NOMO-1 treated with DMSO at 0.1 percent for 48 hours (cell line): ENCODE measurements around the gene DPP8.
"Not testable (repeated sequence)": the region's sequence is repeated elsewhere in the genome, so short reads cannot be mapped to it uniquely, and the experiment has no call there.

ENCODE experiments used
- DNase-seq: peaks from one replicate; lab custom pipeline; 2025; ENCODE audit not compliant: unreplicated experiment; lab: John Stamatoyannopoulos, UW

Gene DPP8

DNA sequence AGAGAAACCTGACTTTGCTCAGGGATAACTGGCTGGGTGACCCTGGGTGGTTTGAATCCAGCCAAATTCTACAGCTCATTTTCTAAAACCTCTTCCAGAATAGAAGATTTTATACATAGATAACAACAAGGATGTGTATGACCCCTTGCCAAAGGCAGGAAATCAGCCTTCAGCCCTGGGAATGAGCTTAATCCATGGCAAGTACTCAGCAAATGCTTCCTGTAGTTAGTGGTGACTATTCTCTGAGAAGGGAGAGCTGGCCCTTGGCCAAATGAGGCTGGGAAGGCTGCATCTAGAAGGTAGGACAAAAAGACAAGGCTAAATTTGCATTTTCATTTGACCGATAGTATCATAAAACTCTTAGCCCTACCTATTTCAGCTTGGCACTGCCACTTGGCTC lies 8.1 kb upstream of the DPP8 start:
- DNase-seq: no peak

DNA sequence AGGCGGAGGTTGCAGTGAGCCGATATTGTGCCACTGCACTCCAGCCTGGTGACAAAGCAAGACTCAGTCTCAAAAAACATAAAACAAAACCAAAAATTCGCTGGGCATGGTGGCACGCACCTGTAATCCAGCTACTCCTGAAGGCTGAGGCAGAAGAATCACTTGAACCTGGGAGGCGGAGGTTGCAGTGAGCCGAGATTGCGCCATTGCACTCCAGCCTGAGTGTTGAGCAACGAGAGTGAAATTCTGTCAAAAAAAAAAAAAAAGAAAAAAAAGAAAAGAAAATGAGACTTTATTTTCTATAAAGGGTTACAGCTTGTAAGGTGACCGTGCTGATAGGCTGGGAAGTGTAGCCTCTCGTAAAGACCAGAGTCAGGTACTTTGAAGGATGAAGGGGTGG lies 6.7 kb upstream of the DPP8 start:
- no peak for DNase-seq

DNA sequence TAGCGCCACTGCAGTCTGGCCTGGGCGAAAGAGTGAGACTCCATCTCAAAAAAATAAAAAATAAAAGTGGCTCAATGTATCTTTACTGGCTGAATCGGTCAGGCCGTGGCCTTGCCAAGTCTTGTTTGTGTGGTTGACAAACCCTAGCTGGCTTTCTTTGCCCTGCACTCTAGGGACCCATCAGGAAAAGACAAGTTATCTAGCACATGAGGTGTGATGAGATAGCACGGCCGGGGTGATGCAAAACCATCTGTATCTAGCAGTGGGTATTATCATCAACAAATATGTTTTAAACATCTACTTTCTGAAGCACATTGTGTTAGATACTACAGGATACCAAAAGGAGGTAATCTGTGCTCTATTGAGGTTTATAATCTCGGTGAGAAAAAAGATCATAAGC lies 3.9 kb upstream of the DPP8 start:
- no peak for DNase-seq

DNA sequence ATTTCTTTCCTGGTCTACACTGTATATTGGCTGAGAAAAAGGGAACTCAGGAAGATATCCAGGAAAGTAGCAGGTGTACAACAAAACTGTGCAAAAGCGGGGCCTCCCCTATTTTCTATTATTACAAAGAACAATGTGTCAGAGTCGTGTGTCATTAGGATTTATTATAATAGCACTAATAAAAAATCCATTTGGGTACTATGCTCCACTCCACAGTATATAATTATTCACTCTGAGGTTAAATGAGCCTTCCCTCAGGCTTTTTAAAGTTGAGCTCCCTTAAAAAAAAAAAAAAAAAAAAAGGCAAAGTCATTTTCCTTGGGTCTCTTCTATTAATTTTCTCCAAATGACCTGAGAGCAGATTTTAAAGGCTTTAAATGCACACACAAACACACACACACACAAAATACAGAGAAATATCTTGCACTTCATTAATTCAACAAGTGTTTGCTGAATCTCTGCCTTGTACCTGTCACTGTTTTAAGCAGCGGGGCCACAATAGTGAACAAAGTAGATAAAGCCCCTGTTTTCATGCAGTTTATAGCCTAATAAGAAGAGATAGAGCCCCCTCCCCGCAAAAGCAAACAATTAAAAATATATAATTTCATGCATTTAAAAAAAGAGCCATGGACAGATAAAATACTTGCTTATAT lies 1.3 kb upstream of the DPP8 start:
- DNase-seq: no peak

DNA sequence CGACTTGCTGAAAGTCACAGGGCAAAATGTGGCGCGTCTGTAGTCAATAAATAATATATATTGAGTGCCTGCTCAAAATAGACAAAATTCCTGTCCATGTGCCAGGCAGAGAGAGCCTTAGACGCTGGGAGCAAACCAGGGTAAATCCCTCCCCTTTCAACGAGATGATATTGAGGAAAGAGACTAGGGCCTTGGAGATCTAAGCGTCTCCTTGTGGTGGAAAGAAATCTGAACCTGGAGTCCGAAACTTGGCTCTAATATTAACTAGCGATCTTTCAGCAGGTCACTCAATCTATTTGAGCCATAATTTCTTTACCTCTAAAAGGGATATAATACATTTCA lies 348 bp upstream of the DPP8 start:
- no peak for DNase-seq

DNA sequence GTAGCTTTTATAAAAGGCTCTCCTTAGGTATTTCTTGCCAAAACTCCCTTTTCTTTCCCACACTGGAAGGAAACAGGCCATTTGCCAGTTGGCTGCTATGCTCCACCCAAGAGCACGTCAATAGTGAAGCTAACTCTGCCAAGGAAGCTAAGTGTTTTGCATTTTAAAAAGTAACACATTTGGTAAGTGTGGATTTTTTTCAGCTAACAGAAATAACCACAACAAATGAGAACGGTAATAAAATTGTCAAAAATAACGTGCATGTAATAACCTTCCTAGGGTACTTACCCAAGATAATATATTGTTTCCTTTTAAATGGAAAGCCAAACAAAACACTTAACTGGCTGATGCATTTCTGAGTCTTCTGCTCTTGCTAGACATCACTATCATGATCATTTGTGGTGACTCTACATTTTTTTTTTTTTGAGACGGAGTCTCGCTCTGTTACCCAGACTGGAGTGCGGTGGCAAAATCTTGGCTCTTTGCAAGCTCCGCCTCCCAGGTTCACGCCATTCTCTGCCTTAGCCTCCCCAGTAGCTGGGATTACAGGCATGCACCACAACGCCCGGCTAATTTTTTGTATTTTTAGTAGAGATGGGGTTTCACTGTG lies 4.6 kb downstream of the DPP8 start:
- no peak for DNase-seq

DNA sequence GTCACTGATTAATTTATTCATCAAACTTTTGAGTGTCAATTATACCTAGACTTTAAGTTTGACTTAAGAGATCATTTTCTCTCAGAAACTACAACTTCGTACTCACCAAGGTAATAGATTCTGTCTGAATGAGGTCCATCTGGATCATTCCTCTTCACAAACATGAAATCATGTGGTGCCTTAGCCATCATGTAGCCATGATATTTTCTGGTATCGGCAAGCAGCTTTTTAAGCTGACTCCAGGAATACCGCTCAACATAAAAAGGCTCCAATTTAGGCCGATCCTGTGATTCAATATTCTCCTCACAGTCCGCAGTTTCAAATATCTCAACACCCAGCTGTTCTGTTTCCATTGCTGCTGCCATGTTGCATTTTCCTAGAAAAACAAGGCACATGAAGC lies 5.3 kb downstream of the DPP8 start:
- DNase-seq: no peak

DNA sequence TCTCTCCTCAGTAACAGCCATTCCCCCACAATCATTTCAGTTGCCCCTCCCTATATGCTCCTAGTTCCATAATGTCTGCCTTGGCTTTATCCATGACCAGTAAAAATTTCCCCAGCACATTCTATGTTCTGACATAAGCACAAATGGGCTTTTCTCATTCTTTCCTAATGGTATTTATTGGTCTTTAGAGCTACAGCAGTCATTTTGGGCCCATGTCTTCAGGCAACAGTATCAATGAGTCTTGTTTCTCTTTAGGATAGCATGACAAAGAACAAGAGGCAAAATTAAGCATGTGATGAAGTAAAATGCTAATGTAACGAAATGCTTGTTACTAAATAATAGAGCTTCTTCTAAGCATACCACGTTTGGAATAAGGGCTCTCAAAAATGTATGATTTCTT lies 8.2 kb downstream of the DPP8 start:
- DNase-seq: no peak

DNA sequence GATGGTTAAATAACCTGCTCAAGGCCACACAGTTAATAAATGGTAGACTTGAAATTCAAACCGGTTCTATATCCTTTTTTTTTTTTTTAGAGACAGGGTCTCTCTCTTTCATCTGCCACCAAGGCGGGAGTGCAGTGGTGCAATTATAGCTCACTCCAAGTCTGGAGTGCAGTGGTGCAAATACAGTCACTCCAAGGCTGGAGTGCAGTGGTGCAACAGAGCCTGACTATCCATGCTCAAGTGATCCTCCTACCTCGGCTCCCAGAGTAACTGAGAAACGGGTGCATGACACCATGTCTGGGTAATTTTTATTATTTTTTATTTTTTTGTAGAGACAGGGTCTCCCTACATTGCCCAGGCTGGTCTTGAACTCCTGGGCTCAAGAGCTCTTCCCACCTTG lies 23.4 kb downstream of the DPP8 start:
- DNase-seq: no peak

DNA sequence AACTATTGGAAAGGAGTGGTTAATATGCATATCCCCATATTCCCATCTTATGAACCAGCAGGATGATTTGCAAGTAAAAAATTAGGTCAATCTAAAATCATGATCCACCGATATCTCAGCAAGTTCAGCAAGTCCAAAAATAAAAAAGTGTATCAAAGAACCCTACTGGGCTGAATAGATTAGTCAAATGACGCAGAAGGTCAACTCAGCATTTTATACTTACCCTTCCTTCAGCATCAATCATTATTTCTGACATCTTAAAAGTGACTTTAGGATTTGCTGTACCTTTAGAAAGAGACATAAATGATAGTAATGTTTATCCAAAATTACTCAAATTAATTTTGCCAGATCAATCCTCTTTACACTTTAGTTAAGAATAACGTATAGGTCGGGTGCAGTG lies 32.6 kb downstream of the DPP8 start:
- no peak for DNase-seq

DNA sequence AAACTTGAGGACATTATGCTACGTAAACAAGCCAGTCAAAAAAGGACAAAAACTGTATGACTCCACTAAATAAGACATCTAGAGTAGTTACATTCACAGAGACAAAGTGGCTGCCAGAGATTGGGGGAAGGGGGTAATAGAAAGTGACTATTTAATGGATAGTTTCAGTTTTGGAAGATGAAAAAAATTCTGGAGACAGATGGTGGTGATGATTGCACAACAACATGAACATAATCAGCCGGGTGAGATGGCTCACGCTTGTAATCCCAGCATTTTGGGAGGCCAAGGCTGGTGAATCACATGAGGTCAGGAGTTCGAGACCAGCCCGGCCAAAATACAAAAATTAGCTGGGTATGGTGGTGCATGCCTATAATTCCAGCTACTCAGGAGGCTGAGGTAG lies 40.6 kb downstream of the DPP8 start:
- DNase-seq: no peak

DNA sequence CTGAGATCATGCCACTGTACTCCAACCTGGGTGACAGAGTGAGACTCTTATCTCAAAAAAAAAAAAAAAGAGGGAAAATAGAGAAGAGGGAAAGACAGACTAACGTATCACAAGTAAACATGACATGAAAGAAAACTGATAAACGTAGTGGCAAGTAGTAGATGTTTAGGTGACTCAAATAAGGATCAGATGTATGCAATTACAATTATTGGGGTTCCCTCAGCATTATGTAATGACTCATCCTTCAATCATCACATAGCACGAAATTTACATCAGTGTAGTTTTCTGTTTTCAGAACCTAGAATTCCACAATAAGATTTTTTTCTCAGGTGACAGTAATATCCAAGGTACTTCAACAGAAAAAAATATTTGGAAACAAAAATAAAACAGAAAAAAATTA lies 46.6 kb downstream of the DPP8 start:
- no peak for DNase-seq

DNA sequence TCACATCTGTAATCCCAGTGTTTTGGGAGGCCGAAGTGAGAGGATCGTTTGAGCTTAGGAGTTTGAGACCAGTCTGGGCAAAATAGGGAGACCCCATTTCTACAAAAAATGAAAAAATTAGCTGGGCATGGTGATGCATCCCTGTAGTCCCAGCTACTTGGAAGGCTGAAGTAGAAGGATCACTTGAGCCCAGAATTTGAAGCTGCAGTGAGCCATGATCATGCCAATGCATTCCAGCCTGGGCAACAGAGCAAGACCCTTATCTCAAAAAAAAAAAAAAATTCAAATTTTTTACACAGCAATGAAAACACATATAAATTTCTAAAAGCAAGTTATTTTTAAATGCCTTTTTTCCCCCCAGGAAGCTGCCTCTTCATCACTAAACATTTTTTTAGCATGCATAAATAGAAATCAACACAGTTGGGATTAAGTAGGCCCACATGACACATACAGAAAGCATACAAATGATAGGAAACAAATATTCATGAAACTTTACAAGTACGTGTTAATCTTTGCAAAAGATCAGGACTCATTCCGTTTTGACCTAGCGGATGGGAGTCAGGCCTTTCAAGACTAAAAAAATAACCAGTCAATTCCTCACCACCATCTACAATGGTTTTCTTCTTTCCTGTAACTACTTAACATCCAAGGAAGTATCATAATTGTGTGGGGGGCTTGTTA lies 49.1 kb downstream of the DPP8 start:
- no peak for DNase-seq

DNA sequence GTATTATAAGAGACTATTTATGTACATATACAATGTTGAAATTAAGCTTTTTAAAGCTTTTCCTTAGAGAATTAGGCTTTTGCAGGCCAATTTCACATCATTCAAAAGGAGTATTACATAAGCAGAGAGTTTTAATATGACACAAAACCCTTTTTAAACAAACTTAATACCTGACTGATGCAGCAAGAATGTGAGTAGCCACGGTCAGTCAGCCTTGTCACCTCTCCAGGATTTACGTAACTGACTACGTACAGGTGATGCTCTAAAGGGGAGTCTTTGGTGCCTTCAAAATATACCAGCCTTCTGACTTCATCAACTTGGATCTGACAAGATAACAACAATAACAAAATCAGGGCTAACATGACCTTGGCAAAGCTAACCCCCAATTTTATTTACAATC lies 50.6 kb downstream of the DPP8 start:
- DNase-seq: no peak

DNA sequence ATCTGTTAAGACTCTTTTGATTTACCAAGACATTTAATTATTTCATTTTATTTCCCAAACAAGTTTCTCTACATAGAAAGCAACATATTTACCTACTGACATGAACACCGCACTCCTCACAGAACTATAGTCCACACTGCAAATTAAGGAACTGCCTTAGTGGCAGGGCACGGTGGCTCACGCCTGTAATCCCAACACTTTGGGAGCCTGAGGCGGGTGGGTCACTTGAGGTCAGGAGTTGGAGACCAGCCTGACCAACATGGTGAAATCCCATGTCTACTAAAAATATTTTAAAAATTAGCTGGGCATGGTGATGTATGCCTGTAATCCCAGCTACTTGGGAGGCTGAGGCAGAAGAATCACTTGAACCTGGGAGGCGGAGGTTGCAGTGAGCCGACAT lies 54.4 kb downstream of the DPP8 start:
- DNase-seq: not testable (repeated sequence)

DNA sequence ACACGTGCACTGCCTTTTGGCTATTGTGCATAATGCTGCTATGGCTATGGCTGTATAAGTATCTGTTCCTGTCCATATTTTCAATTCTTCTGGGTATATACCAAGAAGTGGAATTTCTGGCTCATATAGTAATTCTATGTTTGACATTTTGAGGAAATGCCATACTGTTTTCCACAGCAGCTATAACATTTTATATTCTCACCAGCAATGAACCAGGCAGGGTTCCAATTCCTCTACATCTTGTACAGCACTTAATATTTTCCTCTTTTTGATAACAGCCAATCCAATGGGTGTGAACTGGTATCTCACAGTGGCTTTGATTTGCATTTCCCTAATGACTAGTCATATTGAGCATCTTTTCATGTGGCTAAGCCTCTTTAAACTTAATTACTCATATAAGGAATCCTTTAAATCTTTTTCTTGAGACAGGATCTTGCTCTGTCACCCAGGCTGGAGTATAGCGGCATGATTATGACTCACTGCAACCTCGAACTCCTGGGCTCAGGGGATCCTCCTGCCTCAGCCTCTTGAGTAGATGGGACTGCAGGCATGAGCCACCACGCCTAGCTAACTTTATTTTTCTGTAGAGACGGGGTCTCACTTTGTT lies 56.6 kb downstream of the DPP8 start:
- DNase-seq: no peak

DNA sequence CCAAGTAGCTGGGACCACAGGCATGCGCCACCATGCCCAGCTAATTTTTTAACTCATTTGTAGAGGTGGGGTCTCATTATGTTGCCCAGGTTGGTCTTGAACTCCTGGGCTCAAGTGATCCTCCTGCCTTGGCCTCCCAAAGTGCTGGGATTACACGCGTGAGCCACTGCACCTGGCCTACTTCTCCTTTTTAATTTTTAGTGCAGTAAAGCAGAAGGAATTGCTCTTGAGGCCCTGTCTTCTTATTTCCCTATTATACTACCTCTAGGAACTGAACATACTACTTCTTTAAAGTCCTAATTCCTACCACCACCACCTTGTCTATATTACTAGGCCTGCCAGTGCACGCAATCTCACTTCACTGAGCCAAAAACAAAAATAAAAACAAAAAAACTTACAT lies 62.2 kb downstream of the DPP8 start:
- peak; percentile 70 for DNase-seq

DNA sequence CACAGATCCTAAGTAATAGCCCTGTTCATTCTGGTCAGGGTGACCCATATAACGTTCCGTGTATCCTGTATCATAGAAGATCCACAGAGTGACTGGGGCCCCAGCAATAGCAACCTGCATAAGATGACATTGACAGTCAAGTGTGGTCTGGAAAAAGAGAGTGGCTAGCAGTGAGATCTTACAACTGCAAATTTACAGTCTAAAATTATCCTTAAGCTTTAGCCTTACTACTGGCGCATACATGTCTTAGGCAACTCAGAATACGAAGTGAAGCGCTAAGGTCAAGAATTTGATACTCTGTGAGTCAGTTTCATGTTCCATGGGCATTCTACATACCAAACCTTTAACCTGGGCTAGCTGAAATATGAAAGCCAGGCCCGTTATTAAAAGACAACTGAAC lies 65.5 kb downstream of the DPP8 start:
- no peak for DNase-seq

DNA sequence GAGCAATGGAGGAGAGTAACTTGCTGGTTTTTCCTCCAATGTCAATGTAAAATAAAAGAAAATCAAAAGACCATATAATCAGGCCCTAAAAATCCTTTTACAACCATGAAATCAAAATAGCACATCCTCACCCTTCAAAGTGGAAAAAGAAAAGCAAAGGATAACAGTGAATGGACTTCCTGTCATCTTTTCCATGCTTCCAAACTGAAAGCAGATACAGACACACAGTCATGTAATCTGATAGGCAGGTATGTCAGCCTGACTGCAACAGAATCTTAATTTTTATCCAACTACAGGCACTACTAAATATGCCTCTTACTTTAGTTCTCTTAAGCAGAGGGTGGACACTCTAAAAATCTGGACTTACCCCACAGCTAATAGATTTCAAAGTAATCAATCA lies 66.9 kb downstream of the DPP8 start:
- DNase-seq: no peak

DNA sequence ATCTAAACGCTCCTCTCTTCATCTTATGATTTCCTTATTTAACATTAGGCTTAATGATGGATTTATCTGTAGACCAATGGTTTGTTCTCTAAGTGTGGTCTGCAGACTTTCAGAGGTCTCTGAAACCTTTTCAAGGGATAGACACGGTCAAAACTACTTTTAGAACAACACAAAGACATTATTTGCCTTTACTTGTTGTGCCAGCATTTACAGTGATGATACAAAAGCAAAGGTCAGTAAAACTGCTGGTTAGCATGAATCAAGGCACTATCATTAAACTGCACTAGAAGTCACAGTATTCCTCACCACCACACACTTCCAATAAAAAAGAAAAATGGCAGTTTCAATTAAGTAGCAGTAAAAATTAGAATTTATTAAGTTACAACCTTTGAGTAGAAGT lies 70.3 kb downstream of the DPP8 start:
- DNase-seq: no peak

DNA sequence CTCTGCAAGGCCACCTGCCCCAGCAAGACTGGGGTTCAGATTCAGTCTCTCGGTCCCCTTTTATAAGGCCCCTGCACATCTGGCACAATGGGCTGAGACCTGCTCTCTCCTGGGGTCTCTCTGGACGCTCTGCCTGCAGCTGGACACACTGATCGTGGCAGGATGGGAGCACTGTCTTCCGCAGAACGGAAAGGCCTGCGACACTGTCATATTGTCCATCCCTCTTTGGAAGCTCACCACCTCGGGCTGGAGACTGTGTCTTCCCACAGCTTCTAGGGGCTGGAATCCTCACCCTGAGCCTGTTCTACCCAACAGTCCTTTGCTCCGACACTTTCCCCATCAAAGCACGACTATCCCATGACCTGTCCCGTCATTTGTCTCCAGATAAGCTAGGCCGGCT lies 83.3 kb downstream of the DPP8 start:
- DNase-seq: no peak

DNA sequence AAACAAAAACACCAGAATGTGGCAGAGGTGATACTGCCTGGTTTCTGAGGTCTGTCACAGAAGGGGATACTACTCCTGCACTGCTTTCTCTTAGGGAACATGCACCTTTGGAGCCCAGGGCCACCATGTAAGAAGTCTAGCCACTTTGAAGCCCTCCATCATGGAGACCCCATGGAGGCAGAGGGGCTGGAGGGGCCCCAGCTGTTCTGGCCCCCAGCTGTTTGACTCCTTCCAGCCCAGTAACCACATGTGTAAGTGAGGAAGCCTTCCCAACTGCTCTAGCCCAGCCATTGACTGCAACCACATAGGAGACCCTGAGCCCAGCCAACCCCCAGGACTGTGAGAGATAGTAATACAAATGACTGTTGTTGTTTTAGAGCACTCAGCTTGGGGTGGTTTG lies 85.8 kb downstream of the DPP8 start:
- DNase-seq: no peak
